SKM-1 (cell line): ENCODE measurements around the gene CR1L.
"Not testable (repeated sequence)": the region's sequence is repeated elsewhere in the genome, so short reads cannot be mapped to it uniquely, and the experiment has no call there.

Experiments
- DNase-seq: peaks from one replicate; lab custom pipeline; 2025; ENCODE audit not compliant: unreplicated experiment; lab: John Stamatoyannopoulos, UW

The CR1L gene

GRCh38 chr1:207645635-207646081, 725 bp downstream of the CR1L start:
- no peak for DNase-seq

GRCh38 chr1:207646171-207646570, 1.2 kb downstream of the CR1L start:
- no peak for DNase-seq

GRCh38 chr1:207646944-207647579, 2.1 kb downstream of the CR1L start:
- DNase-seq: no peak

- DNase-seq: no peak
Observed at GRCh38 chr1:207647671-207648333, 2.9 kb downstream of the CR1L start.

GRCh38 chr1:207648334-207649209, 3.6 kb downstream of the CR1L start:
- DNase-seq: no peak

- no peak for DNase-seq
Observed at GRCh38 chr1:207649210-207649753, 4.3 kb downstream of the CR1L start.

GRCh38 chr1:207649865-207650580, 5.1 kb downstream of the CR1L start:
- DNase-seq: no peak

- DNase-seq: no peak
Observed at GRCh38 chr1:207651583-207651982, 6.7 kb downstream of the CR1L start.

GRCh38 chr1:207654320-207654719, 9.4 kb downstream of the CR1L start:
- DNase-seq: no peak

GRCh38 chr1:207658408-207658807, 13.5 kb downstream of the CR1L start:
- DNase-seq: no peak

GRCh38 chr1:207658904-207659485, 14.1 kb downstream of the CR1L start:
- DNase-seq: no peak

GRCh38 chr1:207659545-207660153, 14.7 kb downstream of the CR1L start:
- DNase-seq: no peak

GRCh38 chr1:207661420-207661819, 16.5 kb downstream of the CR1L start:
- not testable (repeated sequence) for DNase-seq

- DNase-seq: no peak
Observed at GRCh38 chr1:207666342-207666741, 21.4 kb downstream of the CR1L start.

GRCh38 chr1:207669528-207670009, 24.6 kb downstream of the CR1L start:
- DNase-seq: no peak

GRCh38 chr1:207670192-207670591, 25.3 kb downstream of the CR1L start:
- no peak for DNase-seq

GRCh38 chr1:207670997-207671396, 26.1 kb downstream of the CR1L start:
- DNase-seq: no peak

GRCh38 chr1:207672522-207673130, 27.7 kb downstream of the CR1L start:
- peak; percentile 15 for DNase-seq

- DNase-seq: no peak
Observed at GRCh38 chr1:207673399-207673798, 28.5 kb downstream of the CR1L start.
